RKO (cell line): ENCODE data around the gene KRT27.
"Not testable (repeated sequence)": the region's sequence is repeated elsewhere in the genome, so short reads cannot be mapped to it uniquely, and the experiment has no call there.

Experiments
- DNase-seq: peaks from one replicate; pipeline ENCODE4 v3.0.0-alpha.2; 2016; ENCODE audit warnings: low spot score

KRT27 gene

DNA sequence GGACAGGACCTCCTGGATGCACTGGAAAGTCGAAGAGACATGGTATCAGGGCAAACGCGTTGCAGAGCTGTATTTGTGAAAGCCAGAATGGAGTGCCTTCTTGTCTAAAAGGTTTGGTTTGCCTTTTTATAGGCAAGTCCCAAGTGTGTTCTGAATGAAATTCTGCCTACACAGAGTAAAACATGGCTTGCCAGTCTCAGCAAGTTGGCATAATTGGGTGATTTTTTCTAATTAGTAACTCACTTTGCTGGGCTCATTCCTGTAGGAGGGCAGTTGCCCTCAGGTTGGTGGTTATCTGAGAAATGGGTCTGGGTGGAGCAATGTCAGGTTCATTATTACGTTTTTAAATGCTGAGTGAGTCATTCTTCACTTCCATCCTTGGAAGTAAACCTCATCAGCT, 27.1 kb downstream of the KRT27 start, which contains the start of gene KRT25:
TSS of gene KRT25 (minus strand) at position 101 of the 400 bp plus-strand sequence. CDS start at position 41, 60 bp downstream.
- DNase-seq: no peak

DNA sequence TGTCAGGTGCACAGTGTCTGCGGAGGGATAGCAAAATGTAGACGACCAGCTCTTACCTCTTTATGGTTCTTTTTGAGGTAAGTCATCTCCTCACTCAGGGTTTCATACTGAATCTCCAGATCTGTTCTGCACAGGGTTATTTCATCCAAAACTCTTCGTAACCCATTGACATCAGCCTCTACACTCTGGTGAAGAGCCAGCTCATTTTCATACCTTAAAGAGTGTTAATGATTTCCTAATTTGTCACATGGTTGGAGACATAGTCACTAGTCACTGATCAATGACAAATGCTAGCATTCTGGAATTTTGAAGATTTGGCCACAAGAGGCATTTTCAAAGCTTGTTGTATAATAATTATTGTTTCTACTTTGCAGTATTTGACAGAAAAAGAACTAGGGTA, 28.5 kb downstream of the KRT27 start:
- no peak for DNase-seq

DNA sequence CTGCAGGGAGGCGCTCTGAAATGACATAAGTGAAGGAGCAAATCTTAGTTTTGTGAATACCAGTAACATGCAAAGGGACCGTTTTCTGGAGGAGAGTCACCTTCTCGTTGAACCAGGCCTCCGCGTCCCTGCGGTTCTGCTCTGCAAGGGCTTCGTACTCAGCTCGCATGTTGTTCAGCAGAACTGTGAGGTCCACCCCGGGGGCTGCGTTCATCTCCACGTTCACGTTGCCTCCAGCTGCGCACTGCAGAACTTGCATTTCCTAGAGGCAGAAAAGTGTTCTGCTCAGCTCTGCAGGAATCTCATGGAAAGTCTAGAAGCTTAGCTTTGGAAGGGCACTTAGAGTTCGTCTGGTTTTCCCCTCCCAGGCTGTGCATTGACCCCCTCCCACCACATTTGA, 31.3 kb downstream of the KRT27 start:
- DNase-seq: no peak

DNA sequence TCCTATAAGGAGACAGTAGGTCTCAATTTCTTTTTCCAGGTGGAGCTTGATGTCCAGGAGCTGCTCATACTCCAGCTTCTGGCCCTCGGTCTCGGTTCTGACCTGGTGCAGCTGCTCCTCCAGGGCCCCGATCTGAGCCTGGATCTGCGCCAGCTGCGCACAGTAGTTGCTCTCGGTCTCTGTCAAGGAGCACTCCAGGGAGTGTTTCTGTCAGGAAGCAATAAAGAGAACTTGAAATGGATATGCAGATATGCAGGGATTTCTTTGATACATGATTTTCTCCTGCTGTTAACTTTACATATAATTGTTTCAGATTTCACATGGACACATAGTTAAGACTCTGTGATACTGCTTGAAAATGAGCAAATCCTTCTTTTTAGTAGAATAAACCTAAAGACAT, 32.0 kb downstream of the KRT27 start:
- no peak for DNase-seq

DNA sequence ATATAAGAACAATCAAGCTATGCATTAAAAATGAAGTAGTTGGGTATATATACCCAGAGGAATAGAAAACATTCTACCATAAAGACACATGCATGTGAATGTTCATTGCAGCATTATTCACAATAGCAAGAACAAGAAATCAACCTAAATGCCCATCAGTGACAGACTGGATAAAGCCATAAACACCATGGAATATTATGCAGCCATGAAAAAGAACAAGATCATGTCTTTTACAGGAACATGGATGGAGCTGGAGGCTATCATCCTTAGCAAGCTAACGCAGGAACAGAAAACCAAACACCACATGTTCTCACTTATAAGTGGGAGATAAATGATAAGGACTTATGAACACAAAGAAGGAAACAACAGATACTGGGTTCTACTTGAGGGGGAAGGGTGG, 33.7 kb downstream of the KRT27 start:
- DNase-seq: not testable (repeated sequence)

DNA sequence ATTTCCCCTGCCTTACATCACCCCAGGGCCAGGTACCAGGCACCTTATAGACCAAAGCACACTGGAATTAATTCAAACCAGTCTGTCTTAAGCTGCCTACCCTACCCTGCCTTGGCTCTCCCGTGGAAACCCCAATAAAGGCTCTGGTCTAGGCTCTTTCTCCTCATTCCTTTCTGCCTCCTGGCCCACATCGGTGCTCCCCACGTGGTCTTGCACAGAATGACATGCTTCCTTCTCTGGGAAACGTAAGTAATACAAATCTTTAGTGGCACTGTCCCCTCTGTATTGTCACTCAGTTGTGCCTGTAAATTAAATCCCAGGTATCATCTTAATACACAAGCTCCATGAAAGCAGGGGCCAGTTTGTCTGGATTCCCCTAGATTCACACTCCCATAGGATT, 43.8 kb downstream of the KRT27 start:
- no peak for DNase-seq

DNA sequence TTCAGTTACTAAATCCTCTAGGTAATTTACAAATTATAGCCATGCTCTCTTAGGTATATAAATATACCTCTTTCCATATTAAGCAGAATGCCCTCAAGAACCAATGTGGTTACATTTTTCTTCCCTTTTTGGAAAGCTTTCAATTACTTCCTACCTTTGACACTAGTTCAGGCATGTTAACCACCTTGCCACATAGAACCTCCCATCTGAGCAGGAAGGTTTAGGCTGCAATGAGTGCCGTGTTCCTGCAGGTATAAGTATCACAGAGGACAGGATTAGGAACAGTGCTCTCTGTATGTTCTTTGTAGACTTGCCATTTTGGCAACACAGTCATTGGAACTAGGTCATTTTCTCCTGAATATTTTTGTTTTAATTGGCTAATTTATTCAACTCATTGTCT, 47.3 kb downstream of the KRT27 start:
- DNase-seq: no peak

DNA sequence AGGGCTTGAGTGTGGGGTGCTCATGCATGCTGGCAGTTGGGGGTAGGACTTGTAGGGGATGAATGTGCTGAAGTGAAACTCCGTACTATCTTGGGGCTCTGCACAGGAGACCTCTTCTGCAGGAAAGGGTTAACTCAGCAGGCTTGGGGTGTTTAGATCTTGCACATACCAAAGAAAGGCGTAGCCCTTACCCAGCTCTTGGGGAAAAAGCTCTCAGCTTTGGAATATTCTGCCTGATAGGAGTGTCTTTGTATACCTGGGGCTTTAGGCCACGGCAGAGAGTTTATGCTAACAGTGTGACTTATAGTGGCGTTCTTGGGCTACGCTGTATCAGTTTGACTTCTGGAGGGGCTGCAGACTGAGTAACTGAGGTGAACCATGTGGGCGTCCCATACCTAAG, 48.3 kb downstream of the KRT27 start:
- DNase-seq: no peak

DNA sequence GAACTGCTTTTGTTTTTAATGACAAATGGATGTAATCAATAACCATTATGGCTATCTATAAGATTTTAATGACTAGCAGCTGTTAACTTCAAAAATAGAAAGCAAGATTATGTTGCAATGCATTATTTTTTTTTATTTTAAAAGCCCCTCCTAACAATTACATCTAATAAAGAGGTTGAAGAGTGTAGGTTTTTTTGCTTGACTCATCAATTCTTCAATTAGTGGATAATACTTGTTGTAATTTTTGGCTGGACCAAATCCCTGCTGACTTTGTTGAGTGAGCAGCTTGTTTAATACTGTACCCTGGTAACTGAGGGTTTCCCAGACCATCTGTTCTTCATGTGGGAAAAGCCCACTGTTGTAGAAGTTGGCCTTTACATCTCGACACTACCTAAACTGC, 51.4 kb downstream of the KRT27 start:
- no peak for DNase-seq

DNA sequence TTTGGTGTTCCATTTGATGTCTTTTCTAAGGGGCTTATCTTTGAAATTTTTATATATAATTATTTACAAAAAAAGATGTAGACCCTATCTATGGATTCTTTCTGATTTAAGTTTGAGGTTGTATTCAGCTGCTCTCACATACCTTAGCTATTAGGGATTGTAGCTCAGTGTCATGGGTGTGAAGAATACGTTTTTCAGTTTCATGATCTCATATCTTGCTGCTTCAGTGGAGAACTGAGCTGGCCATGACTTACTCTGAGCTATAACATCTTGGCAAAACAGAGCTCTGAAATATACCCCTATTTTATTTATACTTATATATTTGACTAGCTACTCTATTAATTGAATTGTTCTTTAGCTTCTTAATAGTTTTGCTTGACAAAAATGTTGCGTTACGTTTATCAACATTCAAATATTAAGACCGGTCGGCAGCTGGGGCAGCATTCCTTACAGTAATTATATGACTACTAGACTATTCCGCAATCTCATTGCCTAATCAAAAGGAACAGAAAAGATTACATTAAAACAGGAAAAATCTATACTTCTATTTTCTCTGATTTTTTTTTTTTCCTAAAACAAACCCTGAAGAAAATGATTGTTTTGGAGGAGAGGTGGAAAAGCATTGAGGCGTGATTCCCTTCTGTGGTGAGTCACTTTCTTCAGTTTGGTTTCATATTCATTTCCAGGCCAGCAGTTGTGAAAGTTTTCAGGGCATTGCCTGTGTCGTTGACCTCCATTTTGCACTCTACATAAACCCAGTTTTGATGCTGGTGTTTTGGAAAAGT, 54.7 kb downstream of the KRT27 start:
- peak; percentile 2 for DNase-seq

DNA sequence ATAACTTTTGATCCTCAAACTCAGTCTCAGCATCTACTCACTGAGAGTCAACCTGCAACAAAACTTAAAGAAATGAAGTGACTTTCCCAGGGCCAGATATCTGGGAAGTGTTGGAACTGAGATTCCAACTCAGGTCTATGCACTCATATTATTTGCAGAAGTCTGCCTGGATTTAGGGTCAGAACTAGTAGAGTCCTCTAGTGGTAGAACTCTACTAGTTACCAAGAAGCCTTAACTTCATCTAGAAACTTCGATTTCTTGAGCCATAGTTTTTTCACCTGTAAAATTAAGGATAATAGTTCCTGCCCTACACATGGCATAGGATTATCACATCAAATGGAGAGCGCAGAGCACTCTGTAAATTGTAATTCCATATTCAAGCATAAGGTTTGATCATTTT, 55.4 kb downstream of the KRT27 start:
- DNase-seq: peak; percentile 47
